Activated naive CD4-positive, alpha-beta T cell (primary cell): ENCODE measurements around the gene EP300.

ENCODE experiments used
- DNase-seq, 4 experiments: peaks; one replicate each; lab custom pipeline; 2025; lab: John Stamatoyannopoulos, UW

Gene EP300

DNA sequence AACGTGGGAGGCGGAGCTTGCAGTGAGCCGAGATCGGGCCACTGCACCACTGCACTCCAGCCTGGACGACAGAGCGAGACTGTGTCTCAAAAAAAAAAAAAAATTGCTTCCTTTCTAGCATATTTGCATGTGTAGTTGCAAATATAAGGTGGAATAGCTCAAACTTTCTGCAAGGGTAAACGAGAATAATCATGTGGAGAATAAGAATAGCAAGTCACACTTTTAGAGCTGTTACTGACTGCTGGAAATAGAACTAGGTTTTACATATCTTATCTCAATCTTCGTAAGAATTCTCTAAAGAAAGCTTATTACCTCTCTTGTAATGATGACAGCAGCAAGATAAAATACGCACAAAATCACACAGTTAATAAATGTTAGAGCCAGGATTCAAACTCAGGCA lies 114.3 kb downstream of the EP300 start:
- no peak for DNase-seq

DNA sequence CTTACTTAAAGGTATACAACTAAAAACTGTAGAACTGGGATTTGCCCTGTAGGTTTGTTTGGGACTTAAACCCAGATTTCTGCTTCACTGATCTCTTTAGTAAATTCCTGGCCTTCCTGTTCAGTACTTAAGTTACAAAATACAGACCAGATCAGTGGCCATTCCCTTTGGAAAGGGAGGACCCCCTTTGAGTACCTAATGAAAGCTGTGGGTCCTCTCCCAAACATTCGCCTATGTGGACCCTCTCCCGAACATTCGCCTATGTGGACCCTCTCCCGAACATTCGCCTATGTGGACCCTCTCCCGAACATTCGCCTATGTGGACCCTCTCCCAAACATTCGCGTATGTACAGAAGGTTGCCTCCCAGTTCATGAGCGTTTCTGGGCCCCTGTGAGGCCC lies 123.0 kb downstream of the EP300 start:
- DNase-seq: no peak

- no peak for DNase-seq
Observed at GRCh38 chr22:41215926-41216325, 123.5 kb downstream of the EP300 start.

- DNase-seq: no peak
Observed at GRCh38 chr22:41216984-41217383, 124.6 kb downstream of the EP300 start.

GRCh38 chr22:41217553-41218157 lies 125.3 kb downstream of the EP300 start:
- DNase-seq: no peak

GRCh38 chr22:41222846-41223507 lies 130.6 kb downstream of the EP300 start:
- no peak for DNase-seq

- no peak for DNase-seq
Observed at GRCh38 chr22:41223535-41223934, 131.1 kb downstream of the EP300 start.

DNA sequence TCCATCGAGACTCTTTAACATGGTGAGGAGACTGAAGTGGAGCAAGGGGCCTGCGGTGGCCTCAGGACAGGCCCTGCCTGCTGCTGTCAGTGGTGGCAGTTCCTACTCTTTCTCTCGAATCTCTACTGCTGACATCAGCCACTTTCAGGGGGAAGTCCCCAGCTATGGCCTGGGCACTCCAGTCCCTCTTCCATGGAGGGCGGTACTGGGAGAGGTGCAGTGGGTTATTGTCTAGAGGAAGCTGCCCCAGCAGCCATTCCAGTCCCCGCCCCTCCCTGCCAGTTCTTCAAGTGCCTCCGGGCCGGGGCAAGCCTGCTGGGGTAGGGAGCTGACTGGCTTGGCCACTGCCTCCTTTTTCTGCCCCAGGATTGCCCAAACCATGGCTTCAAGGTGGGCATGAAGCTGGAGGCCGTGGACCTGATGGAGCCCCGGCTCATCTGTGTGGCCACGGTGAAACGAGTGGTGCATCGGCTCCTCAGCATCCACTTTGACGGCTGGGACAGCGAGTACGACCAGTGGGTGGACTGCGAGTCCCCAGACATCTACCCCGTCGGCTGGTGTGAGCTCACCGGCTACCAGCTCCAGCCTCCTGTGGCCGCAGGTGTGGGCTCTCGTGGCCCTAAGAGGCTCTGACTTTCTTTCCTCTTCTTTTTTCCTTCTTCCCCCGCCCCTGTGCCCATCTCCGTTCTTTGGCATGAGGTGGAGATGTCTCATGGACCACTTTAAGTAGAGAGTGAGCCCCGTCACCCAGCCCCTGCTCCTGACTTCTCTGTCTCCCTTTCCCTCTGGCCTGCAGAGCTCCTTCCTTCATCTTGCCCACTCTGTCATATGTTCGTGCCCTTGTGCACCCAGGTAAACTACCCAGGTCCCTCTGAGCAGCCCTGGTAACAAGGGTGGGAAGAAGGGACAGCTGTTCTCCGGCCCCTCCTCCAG lies 134.6 kb downstream of the EP300 start:
- DNase-seq: no peak

DNA sequence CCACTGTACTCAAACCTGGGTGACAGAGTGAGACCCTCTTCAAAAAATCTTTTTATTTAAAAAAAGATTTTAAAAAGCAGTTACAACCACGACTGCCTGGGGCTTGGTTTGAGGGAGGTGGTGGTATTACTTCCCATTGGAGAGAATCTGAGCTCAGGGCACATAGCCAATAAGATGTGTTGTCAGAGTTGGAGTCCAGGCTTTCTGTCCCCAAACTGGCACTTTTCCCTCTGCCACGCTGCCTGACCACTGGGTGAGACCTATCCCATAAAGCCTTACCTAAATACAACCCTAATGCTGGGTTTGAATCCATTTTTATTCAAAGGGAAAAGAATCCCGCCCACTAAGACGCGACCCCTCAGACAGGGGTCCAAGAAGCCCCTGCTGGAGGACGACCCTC lies 136.8 kb downstream of the EP300 start:
- DNase-seq: no peak
